CD14-positive monocyte (primary cell): Measurements from ENCODE around the gene AIRE. TPM values are rescaled to one million over a fixed set of nuclear protein-coding genes. Genes with fewer than 3 reads are reported as not detected.

ENCODE experiments used
- DNase-seq, 3 donors: peaks; one replicate each; pipeline ENCODE4 v3.0.0-alpha.2; 2011 to 2022
- H2AFZ ChIP-seq: 2 replicates; pipeline ENCODE4 v1.6.0; 2012; ENCODE audit warnings: mild to moderate bottlenecking, low read depth, low read length, inconsistent platforms; ENCODE audit not compliant: insufficient read depth, poor library complexity, severe bottlenecking
- H3K27ac ChIP-seq, 2 donors: 1 replicate in 1 of 2; 2 replicates in 1 of 2; pipeline ENCODE4 v1.5.1; 2012 to 2013; ENCODE audit warnings: low read length in 2 of 2, control low read depth in 1 of 2, inconsistent platforms in 1 of 2, low read depth in 1 of 2, mild to moderate bottlenecking in 1 of 2
- H3K27me3 ChIP-seq, 2 donors: one replicate each; pipeline versions ENCODE4 v1.6.0 to v1.6.1; 2011 to 2013; ENCODE audit warnings: low read length in 2 of 2; ENCODE audit not compliant: control insufficient read depth in 2 of 2, insufficient read depth in 2 of 2
- H3K36me3 ChIP-seq, 2 donors: replicated peaks in 1 of 2; 1 replicate in 1 of 2; 2 replicates in 1 of 2; pipeline versions ENCODE4 v1.5.1 to v1.6.1; 2012 to 2013; ENCODE audit warnings: low read length in 2 of 2, control low read depth in 1 of 2, inconsistent platforms in 1 of 2, mild to moderate bottlenecking in 1 of 2; ENCODE audit not compliant: insufficient read depth in 2 of 2, control insufficient read depth in 1 of 2
- H3K4me1 ChIP-seq, 2 donors: 1 replicate in 1 of 2; 2 replicates in 1 of 2; pipeline versions ENCODE4 v1.5.1 to v1.6.1; 2012 to 2013; ENCODE audit warnings: low read length in 2 of 2, control low read depth in 1 of 2, inconsistent platforms in 1 of 2, mild to moderate bottlenecking in 1 of 2, moderate library complexity in 1 of 2; ENCODE audit not compliant: insufficient read depth in 2 of 2, control insufficient read depth in 1 of 2
- H3K4me2 ChIP-seq: replicated peaks from 2 replicates; pipeline ENCODE3; 2012; ENCODE audit warnings: low read length, moderate library complexity, mild to moderate bottlenecking; ENCODE audit not compliant: poor library complexity, severe bottlenecking; ENCODE audit errors: extremely low read depth
- H3K4me3 ChIP-seq, 3 experiments: fragments of 200-600 bp in 1 of 3; sonication (generic) in 1 of 3; replicated peaks in 1 of 3; 1 replicate in 2 of 3; 2 replicates in 1 of 3; pipeline ENCODE4 v1.5.1; 2011 to 2013; ENCODE audit warnings: low read length in 3 of 3, mild to moderate bottlenecking in 3 of 3, control low read depth in 2 of 3, low read depth in 2 of 3, inconsistent platforms in 1 of 3, moderate library complexity in 1 of 3
- H3K79me2 ChIP-seq: 2 replicates; pipeline ENCODE4 v1.6.0; 2012; ENCODE audit warnings: mild to moderate bottlenecking, control low read depth, inconsistent platforms, low read length, moderate library complexity; ENCODE audit not compliant: insufficient read depth
- H3K9ac ChIP-seq: 2 replicates; pipeline ENCODE4 v1.6.0; 2017; ENCODE audit warnings: low read length, mild to moderate bottlenecking; ENCODE audit not compliant: insufficient read depth, poor library complexity, severe bottlenecking
- H3K9me3 ChIP-seq, 2 donors: replicated peaks in 1 of 2; 1 replicate in 1 of 2; 2 replicates in 1 of 2; pipeline versions ENCODE4 v1.5.1 to v1.6.1; 2012 to 2013; ENCODE audit warnings: low read length in 2 of 2, control low read depth in 1 of 2; ENCODE audit not compliant: control insufficient read depth in 1 of 2, insufficient read depth in 1 of 2
- H4K20me1 ChIP-seq: 2 replicates; pipeline ENCODE4 v1.6.0; 2012; ENCODE audit warnings: mild to moderate bottlenecking, low read length, control low read depth, moderate library complexity; ENCODE audit not compliant: insufficient read depth
- H3K27ac Mint-ChIP-seq, 7 donors: one replicate each; pipeline ENCODE4 v1.8.0; 2020; ENCODE audit warnings: mild to moderate bottlenecking in 7 of 7, mixed read lengths in 7 of 7, moderate library complexity in 6 of 7, inconsistent platforms in 2 of 7
- H3K27me3 Mint-ChIP-seq, 3 donors: one replicate each; pipeline ENCODE4 v1.8.0; 2021 to 2022; ENCODE audit warnings: low read depth in 3 of 3, mild to moderate bottlenecking in 3 of 3, mixed read lengths in 3 of 3, moderate library complexity in 3 of 3, inconsistent platforms in 1 of 3
- H3K36me3 Mint-ChIP-seq, 2 donors: one replicate each; pipeline ENCODE4 v1.8.0; 2020; ENCODE audit warnings: mixed read lengths in 2 of 2, inconsistent platforms in 1 of 2, mild to moderate bottlenecking in 1 of 2
- H3K4me1 Mint-ChIP-seq: one replicate; pipeline ENCODE4 v1.8.0; 2020; ENCODE audit warnings: mild to moderate bottlenecking, mixed read lengths
- H3K4me3 Mint-ChIP-seq, 2 donors: one replicate each; pipeline ENCODE4 v1.8.0; 2020; ENCODE audit warnings: mild to moderate bottlenecking in 2 of 2, mixed read lengths in 2 of 2, moderate library complexity in 1 of 2
- H3K9me3 Mint-ChIP-seq, 7 donors: one replicate each; pipeline ENCODE4 v1.8.0; 2020 to 2022; ENCODE audit warnings: mixed read lengths in 7 of 7, mild to moderate bottlenecking in 6 of 7, moderate library complexity in 6 of 7, inconsistent platforms in 2 of 7
- CTCF ChIP-seq: fragments of 200-600 bp; IDR thresholded peaks from one replicate; pipeline ENCODE4 v1.8.0; 2022; ENCODE audit warnings: antibody characterized with exemption, mild to moderate bottlenecking
- WGBS: methylation state at CpG from one replicate; pipeline ENCODE4 v1.1.5; 2013; ENCODE audit warnings: missing lambda C conversion rate; ENCODE audit not compliant: insufficient coverage; 5-methylcytosine and 5-hydroxymethylcytosine counted together
- intact Hi-C, 2 donors: fragments of 100-400 bp; cut with micrococcal nuclease; formaldehyde crosslinking; loops; one replicate each; pipeline versions ENCODE4 v1.15.0 to v1.15.1; 2023
- polyA plus RNA-seq, 3 donors: library from polyadenylated mRNA; depleted of rRNA in 1 of 3; unstranded in 2 of 3; stranded (reverse) in 1 of 3; fragments of 300-500 nt in 2 of 3; fragments of >200 nt in 1 of 3; fragmentation: Illumina TruSeq in 2 of 3; gene quantifications; 1 replicate in 2 of 3; 2 replicates in 1 of 3; pipeline ENCODE4 v1.2.3, GENCODE V29; 2012 to 2021

The AIRE gene
- polyA plus RNA-seq, 3 donors: not detected

DNA sequence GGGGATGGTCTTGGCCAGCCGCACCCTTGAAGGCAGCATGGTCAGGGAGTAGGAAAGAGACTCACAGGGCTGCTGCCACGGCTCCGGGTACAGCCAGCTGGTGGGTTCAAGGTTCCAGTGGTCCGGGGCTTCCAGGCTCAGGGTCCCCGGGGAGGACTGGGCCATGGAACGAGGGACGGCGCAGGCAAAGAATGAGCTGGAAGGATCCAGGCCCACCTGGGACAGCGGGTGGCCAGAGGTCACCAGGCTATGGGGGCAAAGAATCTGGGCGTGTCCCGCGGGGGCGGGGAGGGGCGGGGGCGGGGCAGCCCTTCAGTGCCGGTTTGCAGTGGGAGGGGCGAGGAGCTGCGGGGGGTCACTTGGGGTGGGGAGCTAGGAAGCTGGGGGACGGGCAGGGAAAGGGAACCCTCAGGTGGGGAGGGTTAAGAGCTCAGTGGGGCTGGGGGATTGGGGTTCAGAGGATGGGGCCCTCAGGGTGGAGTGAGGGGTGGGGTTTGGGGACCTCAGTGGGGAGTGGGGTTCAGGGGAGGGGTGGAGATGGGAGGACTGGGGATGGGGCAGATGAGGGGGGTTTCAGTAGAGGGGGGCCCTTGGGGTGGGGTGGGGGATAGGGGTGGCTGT lies 23.9 kb upstream of the AIRE start, which contains the start of gene DNMT3L:
Gene DNMT3L, minus strand, starts transcription at position 223 of the 621 bp plus-strand sequence. CDS start 638 bp downstream, outside the sequence.
- H3K27me3 Mint-ChIP-seq: peaks cover 0 to 10% (median 6%) of the 10 kb centered on the region in 3 donors
- H3K9me3 ChIP-seq: no peaks in the 10 kb centered on the region
- H3K9me3 Mint-ChIP-seq: no peaks in the 10 kb centered on the region
- no peak within 1 kb of the TSS for H3K4me3 ChIP-seq
- H3K4me1 ChIP-seq: no peaks in the 10 kb centered on the region
- WGBS: 99% methylated on average over 10 of the region's 19 CpGs
- no peaks in the 10 kb centered on the region for H3K36me3 Mint-ChIP-seq
- no peaks in the 10 kb centered on the region for H4K20me1 ChIP-seq
- H2AFZ ChIP-seq: no peak within 1 kb of the TSS
- no peaks in the 10 kb centered on the region for H3K36me3 ChIP-seq
- no peak within 1 kb of the TSS for H3K4me2 ChIP-seq
- no peak within 1 kb of the TSS for H3K27ac ChIP-seq
- intact Hi-C loops: no loop called here
- DNase-seq: no peak
- no peak within 1 kb of the TSS for H3K9ac ChIP-seq
- no peaks in the 10 kb centered on the region for H3K79me2 ChIP-seq
- no peaks in the 10 kb centered on the region for H3K27me3 ChIP-seq
- H3K27ac Mint-ChIP-seq: peak within 1 kb of the TSS in 1 of 7 donors; percentile 53
- H3K4me3 Mint-ChIP-seq: no peak within 1 kb of the TSS
- no peaks in the 10 kb centered on the region for H3K4me1 Mint-ChIP-seq
- no peak for TF ChIP-seq CTCF

- no peak overlapping the region for H3K4me2 ChIP-seq
- no peaks in the 10 kb centered on the region for H3K79me2 ChIP-seq
- H3K27me3 ChIP-seq: no peaks in the 10 kb centered on the region
- no peak overlapping the region for H3K4me3 Mint-ChIP-seq
- no peaks in the 10 kb centered on the region for H3K4me1 ChIP-seq
- H3K27me3 Mint-ChIP-seq: peaks cover 0 to 10% (median 6%) of the 10 kb centered on the region in 3 donors
- no peak overlapping the region for H3K9ac ChIP-seq
- H2AFZ ChIP-seq: no peak overlapping the region
- no peaks in the 10 kb centered on the region for H3K36me3 ChIP-seq
- H3K27ac ChIP-seq: no peak overlapping the region
- no peak for TF ChIP-seq CTCF
- H3K4me1 Mint-ChIP-seq: no peaks in the 10 kb centered on the region
- WGBS: 98% methylated on average over 9 of the region's 12 CpGs
- no peaks in the 10 kb centered on the region for H3K9me3 ChIP-seq
- no peaks in the 10 kb centered on the region for H4K20me1 ChIP-seq
- no peak overlapping the region for H3K27ac Mint-ChIP-seq
- DNase-seq: no peak
- H3K4me3 ChIP-seq: no peak overlapping the region
- intact Hi-C loops: no loop called here
- no peaks in the 10 kb centered on the region for H3K9me3 Mint-ChIP-seq
- no peaks in the 10 kb centered on the region for H3K36me3 Mint-ChIP-seq
These were observed 23.2 kb upstream of the AIRE start for GRCh38 chr21:44262338-44263056.
